ENCODE measurements around the gene NCK2.

Gene NCK2

DNA sequence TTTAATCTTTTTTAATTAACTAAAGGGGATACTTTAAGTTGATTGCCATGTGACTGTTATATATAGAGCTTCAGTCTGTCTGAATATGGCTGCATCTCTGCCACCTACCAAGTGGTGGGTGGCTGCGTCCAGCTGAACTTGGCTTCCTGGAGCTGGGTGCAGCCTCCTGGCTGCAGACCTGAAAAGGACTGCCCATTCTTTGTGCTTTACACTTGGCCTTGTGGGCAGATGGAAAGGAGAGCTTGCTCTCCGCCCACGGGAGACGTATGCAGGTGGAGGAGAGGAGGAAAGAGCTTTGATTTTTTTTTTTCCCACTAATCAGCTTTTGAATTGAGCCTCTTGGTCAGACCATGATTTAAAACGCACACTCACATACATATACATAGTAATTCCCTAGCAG, 34.7 kb downstream of the NCK2 start:
- DNase-seq = no peak

DNA sequence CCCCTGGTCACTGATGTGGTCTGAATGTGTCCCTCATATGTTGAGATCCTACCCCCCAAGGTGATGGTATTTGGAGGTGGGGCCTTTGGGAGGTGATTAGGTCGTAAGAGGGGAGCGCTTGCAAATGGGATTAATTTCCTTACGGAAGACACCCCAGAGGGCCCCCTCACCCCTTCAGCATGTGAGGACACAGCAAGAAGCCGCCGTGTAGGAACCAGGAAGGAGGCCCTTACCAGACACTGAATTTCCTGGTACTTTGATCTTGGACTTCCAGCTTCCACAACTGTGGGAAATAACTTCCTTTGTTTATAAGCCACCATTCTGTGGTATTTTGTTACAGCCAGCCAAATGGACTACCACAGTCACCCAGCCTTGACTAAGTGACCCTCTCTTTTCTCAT, 35.9 kb downstream of the NCK2 start:
- DNase-seq = no peak

DNA sequence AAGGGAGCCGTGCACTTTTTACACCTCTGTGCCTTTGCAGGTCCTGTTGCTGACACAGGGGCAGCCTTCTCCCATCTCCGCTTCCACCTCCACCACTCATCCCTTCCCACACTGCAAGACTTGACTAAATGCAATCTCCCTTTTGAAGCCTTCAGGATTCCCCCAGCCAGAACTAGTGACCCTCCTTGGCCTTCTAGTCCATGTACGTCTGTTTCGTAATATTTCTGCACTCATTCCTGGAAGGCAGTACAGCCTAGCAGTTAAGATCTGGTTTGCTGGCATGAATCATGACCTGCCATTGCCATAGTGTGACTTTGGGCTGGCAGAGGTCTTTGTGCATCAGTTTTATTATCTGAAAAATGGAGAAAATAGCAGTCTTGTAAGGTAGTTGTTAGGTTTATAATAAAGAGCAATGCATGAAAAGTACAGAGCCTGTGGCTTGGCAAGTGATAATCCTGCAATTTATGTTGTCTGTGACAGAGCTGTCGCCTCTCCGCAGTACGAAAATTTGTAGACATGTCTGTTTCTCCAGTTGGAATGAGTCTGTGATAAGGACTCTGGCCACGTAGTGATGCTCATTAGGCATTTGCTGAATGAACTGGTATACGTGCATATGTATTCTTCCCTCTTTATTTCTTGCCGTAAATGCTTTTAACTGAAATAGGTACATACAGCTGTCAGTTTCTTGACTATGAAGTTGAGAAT, 36.7 kb downstream of the NCK2 start:
- no peak for DNase-seq

DNA sequence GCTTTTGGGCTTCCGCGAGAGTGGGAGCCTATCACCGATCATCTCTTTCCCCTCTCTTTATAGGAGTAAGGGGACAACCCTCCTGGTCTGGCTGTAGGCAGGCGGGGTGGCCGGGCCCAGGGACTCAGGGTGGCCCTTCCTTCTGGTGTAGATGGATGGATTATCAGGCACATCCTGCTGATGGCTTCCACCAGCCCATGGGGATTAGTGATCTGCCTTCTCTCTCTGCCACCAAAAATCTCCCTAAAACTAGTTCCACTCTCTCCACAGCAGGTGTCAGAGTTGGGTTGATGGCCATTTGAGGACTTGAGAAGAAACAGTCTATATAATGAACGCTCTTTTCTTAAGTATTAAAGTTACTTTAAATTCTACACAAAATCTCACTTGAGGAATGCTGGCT, 37.4 kb downstream of the NCK2 start:
- DNase-seq = no peak

DNA sequence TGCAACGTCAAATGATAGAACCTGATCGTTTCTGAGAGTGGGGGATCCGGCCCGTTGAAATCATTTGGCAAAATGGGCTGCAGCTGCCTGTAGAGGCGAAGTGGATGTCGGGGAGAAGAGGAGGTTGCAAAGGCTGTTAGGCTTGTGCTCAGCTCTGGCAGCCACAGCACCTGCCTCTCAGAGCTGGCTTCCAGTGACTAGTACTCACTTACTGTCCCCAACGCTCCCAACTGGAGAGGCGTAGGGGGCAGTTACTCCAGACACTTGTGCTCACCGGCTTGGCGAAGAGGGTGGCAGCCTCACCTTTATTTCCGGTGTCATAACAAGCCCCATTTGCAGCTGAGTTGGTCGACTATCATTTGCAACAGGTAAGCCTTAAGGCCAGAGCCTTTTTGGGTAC, 37.9 kb downstream of the NCK2 start:
- no peak for DNase-seq

DNA sequence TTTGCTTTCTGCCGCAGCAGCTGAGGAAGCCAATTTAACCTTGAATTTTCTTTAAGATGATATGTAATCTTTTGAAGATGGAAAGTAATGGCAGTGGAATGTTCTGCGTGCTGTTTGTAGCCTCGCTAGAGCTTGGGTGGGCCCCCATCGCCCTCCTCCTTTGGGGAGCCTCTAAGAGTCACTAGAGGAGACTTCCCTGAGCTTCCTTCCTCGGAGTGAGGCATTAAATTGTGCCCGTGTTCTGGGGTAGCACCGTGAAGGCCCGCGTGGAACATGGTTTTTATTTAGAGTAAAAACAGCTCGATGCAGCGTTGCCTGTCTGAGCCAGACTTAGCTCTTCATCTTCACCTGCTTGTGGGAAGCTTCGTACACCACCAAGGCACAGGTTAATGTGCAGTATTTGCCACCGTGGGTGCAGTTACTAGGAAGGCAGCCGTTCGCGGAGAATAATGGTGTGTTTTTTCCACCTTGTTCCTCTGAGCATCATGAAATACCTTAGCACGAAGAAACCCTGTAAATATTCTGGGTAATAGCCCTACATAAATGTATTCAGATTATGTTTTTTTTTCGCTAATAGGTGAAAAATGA, 38.5 kb downstream of the NCK2 start:
- no peak for DNase-seq

DNA sequence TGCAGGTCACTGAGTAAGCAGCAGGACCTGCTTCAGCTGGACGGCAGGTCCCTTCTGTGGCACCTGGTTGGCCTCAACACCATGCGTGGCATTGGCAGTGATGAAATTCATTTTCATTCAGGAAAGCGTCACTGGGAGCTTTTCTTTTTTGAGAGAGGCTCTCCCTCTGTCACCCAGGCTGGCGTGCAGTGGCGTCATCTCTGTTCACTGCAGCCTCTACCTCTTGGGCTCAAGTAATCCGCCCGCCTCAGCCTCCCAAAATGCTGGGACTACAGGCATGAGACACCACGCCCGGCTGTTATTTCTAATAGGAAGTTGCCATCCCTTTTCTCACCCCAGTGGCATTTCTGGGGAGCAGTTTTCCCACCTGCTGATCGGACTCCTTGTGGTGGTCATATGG, 39.3 kb downstream of the NCK2 start:
- DNase-seq = no peak

DNA sequence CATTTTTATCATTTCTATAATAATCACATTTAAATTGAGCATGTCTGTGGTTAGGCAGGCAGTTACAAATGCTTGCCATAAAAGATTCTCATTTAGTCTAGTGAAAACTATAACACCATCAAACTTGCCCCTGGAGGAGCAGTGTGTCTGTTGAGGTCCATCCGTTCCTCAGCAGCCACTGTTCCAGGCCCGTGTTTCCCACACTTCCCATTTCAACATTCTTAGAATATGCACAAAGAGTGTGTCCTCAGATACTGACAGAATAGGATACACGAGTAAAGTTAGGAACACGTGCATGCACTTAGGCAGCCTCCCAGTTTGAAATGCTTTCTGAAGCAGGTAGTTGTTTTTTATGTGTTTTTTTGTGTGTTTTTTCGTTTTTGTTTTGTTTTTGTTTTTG, 39.9 kb downstream of the NCK2 start:
- no peak for DNase-seq

DNA sequence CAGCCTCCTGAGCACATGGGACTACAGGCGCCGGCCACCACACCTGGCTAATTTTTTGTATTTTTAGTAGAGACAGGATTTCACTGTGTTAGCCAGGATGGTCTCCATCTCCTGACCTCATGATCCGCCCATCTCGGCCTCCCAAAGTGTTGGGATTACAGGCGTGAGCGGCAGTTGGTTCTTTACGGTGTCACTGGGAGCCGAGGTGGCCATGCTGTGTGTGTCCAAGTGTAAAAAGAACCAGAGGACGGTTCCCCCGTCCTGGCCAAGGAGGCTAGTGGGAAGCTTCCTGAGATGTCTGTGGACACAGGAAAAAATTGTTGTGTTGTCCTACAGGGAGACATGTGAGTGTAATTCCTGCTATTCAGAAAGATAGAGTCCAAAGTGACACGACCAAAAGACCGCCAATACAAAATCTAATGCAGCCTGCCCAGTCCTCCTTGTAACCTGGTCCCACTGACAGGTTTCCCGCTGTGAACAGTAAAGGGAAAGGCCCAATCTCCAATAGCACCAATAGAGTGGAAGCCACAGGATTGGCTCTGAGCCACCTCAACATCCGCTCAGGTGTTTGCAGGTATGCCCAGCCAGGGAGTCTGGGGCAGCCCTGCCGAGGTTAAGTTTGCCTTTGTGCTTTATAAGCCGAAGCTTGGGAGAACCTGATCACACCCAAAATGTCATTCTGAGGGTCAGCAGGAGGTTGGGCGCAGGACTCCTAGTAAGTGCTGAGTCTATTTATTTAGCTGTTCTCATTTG, 40.6 kb downstream of the NCK2 start:
- no peak for DNase-seq

DNA sequence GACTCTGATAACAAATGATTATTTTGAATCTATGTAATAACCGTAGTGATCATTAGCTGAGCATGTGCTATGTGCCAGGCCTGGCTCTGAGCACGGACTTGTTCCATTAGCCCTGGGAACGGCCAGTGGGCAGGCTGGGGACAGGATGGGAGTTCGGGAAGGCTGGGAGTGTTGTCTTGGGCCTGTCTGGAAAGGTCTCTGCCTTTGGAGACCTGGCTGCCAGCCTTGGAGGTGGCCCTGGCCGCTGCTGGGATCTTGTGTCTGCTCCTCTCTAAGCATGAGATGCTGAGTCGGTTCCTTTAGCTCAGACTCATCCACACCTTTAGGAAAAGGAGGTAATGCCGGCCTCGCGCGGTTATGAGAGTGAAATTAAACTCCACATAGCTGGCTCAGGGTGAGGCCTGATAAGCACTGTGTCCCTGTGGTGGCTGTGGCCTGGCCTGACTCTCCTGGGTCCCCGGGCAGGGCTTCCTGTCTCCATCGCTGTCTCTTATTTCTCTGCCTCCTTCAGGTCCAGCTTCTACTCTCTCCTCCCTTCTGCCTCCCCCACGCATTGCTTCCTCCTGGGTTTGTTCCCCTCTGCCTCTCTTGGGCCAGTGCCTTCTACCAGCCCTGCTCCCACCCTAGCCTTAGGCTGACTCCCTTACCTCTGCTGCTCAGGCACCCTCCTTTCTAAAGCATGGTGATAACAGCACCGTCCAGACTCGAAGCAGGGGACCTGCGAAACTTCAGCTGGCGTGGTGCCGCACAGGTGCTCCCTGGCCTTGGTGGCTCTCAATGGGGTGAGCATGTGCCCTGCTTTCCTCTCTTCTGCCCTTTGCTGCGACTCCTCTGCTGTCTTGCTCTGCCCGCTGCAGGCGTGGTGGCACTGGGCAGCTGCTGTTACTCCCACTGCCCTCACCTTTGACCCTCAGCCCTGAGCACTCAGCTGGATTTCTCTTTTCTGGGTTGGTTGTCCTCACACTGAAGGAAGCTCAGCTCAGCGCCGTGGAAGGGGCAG, 41.8 kb downstream of the NCK2 start:
- DNase-seq = no peak

DNA sequence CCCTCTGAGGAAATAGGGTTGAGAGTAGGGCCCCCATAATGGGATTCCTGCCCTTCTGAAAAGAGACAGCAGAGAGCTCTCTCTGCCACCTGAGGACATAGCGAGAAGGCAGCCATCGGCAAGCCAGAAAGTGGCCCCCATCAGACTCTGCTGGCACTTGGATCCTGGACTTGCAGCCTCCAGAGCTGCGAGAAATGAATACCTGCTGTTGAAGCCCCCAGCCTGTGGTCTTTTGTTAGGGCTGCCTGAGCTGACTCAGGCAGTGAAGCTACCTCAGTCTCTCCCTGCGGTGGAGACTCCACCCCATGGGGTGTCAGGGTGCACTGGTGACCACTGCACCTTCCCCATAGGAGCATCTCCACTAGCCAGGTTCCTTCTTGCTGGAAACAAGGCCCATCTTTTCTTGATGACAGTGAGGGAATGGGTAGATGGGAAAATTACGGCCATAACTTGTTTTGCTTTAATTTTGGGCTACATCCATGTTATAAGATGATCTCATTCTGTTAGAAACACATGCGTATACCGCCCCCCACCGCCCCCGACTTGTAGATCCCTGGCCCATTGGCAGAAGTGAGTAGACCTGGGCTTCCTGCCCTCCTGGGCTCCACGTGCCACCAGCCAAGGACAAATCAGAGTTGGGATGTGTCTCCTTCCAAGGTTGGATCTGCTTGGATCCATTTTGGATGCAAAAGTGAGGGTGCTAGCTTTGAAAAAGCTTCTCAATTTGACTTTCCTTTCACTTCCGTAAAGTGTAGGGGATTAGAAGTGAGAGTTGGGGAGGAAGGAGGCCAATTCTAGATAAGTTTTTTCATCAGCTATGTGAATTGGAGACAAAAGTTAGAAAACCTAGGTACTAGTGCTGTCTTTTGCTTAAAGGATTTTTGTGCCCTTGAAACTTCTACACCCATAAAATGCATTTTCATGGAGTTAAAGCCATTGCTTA, 42.9 kb downstream of the NCK2 start:
- DNase-seq = no peak

DNA sequence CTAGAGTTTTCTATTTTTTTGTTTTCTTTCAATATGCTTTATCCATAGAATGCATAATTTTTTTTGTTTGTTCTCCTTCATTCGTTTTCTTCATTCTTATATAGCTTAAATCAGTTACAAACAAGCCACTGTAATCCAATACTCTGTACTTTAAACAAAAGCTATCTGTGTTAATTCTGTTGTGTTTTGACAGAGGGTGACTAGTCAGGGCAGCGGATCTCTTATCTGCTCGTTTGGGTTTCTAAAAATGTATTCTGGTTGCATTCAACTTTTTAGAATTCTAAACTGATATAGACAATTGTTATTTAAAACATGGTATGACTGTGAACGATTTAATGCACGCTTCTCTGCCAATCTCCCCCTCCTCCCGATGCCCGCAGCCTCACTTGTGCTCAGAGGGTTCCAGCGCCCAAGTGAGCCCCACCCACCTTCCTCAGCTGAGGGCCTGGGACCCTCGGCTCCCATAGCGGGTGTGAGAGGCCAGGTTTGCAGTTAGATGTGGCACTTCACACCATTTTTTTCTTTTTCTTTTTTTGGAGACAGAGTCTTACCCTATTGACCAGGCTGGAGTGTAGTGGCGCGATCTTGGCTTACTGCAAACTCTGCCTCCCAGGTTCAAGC, 44.1 kb downstream of the NCK2 start:
- DNase-seq = no peak

DNA sequence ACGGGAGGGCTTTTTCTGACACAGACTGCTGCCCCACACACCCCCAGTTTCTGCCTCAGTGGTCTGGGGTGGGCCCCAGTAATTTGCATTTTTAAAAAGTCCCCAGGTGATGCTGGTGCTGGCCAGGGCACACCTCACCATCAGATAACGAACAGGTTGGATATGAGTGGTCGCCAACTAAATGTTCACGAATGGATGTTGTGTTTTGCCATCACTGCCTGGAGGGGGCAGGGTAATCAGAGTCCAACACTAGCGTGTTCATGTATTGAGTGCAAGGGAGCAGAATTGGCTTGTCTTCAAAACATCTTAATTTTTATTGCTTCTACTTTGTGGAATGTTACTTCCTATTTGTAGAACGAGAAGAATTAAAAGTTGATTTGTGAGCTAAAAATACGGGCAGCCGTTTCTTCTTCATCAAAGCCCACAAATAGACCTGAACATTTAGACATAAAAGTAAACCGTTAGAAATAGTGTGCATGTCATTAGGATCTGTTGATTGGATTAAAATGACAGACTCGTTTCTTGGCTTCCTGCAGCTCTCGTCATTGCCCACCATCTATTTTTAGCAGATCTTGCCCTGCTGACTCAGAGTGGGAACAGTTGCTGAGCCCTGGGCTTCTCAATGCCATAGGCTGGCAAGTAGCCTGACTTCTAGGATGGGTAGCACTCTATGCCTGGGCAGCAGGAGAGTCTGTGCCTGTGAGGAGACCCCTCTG, 45.2 kb downstream of the NCK2 start:
- peak; percentile 73 for DNase-seq

DNA sequence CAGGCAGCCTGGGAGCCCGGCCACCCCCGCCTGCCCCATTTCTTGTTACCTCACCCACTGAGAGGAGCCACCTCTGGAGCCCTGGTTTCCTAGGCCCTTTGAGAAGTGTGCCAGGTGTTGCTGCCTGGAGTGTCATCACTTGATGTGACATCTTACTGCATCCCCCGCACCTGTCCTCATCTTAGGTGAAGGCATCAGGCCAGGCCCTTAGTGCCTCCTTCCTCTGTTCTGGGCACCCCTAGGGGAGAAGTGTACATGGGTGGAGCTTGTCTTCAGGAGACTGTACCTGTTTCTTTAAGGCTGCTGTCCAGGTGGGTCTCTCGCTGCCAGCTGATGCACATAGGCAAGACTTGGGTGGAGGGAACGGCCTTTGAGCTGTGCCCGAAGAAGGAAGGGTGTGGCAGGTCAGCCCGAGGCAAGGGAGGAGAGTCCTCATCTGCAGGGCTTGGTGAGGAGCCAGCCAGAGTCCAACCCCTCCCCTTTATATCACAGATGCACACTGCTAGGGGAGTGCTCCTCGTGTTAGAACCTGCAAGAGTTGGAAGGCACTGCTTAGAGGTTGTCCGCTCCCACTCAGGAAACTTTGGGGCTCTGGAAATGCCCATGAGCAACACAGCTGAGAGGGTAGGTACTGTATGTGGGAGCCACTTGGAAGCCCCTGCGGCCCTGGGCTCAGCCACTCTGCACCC, 45.9 kb downstream of the NCK2 start:
- no peak for DNase-seq

DNA sequence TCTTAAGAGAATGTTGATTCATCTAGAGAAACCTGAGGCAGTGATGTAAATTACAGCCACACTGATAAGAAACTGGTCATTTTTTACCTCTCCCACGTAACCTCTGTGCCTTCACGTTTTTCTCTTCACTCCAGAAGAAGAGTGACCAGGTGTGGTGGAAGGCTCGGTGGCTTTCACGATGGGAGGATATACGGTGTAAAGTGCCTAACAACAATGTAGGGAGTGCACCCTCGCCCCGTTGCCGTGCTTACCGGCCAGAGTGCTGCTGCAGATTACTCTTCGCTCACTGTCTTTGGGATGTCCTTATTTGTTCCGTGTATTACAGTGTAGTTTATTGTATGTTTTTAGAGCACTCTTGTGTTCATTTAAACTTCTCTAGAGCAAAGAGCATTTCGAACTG, 46.5 kb downstream of the NCK2 start:
- DNase-seq = no peak

DNA sequence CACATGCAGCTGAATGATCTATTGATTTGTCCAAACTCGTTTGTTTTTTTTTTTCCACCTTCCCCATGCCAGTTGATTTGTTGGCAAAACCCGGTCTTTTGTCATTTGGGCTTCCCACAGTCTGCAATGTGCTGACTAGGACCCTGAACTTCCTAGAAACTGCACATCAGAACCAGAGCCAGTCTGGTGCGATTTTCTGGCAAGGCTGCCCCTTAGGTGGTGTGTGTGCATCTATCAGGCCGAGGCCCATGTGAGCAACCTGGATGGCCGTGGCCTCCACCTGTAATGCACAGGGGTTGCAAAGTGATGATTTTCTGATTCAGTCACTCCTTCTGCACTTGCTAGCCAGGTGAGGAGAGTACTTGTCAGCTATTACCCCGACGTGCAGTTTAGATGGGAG, 47.8 kb downstream of the NCK2 start:
- peak; percentile 42 for DNase-seq

DNA sequence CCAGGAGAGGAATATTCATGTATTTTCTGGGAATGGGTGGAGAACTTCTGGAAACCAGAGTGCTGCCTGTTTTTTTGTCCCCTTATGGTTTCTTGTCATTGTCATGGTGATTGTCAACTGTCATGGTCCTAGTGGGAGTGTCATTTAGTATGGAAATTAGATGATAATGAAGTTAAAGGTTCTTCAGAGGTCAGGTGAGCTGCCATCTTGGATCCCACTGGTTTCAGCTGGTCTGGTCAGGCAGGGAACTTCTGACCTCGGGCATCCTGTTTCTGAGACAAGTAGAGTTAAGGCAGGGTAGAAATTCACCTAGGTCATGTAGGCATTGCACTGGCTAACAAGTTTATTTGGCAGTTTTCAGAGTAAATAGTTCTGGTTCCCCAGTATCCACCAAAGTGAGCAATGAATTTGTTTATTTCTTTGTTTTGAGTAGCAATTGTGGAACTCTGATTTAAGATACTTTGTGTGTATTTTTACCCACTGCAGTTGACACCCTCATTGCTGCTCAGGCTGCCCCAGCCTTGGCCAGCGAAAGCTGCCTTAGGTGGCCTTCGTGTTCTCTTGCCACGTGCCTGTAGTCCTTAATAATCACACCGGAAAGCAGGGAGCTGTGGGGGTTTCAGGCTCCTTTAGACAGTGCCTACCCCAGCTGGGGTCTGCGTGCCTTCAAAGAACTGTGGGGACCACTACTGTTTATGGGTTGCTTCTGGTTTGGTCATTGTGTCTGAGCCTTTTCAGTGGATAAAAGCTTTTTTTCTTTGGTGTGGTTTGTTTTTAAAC, 48.7 kb downstream of the NCK2 start:
- DNase-seq = peak; percentile 44

DNA sequence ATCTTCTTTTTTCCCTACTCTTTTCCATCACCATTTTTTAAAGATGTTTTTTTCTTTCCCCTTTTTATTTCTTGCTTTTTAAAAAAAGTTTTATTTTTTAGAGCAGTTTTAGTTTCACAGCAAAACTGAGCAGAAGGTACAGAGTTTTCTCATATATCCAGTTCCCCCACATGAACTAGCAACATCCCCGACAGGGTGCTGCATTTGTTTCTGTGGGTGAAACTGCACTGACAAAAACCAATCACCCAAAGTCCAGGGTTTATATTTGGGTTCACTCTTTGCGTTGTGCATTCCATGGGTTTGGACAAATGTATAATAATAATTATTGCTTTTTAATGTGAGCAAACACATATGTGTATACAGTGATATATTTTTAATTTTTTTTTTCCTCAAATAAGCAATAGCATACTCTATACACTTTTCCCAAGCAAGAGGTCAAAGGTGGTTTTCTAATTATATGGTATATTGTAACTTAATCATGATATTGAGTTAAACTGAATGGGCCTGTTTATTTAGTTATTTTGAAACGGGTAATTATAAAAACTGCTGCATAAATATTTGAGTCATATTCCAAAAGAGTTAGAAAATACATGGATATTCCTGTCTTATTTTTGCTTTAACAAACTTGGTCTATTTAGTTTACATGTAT, 50.3 kb downstream of the NCK2 start:
- DNase-seq = no peak

DNA sequence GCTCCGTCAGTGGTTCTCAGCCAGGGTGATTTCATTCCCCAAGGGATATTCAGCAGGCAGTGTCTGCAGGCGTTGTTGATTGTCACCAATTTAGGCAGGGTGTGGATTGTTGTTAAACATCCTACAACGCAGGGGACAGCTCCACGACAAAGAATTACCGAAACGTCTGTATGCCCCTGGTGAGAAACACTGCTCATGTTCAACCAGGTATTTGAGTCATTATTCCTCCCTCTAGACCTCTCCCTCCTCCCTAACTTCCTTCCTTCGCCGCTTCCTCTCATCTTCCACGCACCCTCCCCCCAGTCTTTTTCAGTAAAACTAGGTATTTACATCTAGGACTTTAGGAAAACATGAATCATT, 50.8 kb downstream of the NCK2 start:
- peak; percentile 55 for DNase-seq
